Amniotic epithelial cell (primary cell): ENCODE measurements around the gene ITPRIP.
A peak's percentile ranks its signal among the peaks of the same experiment; 100 is the strongest.

ENCODE experiments used
- DNase-seq: peaks from one replicate; pipeline ENCODE4 v3.0.0-alpha.2; 2010; ENCODE audit warnings: low read depth

Gene ITPRIP

DNA sequence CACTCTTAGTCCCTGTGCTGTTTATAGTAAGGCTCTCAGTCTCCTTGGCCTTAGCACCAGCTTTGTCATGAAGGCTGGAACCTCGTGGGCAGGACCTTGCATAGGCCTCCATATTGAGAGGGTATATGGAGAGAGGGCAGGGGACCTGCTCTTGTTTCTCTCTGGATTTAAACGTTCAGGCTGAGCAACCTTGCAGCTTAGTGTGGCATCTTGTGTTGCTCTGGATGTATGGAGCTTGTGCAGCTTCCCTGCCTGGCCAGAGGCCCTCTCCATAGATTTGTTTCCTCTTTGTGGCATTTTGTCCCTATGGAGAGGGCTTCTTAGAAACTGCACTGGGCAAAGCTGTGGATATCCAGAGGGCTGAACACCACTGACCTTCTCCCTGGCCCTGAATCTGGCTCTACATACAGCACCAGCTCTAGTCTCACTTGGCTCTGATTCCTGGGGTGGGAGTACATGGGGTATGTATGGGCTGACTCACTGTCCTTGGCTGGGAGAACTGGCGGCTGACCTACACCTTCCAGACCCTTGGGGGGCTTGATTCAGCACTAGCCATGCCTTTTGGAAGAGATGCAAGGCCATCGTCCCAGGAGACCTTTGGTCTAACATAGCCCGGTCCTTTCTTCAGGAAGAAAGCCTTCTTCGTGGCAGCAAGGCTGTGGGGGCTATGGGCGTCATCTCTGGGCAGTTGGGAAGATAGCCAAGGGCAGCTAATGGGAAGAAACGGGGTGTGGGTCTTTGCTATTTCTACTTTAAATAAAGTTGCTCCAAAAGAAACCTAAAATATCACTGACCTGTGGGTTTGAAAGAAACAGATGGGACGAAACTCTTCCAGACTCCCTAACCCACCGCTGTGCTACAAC lies 30.5 kb downstream of the ITPRIP start:
- DNase-seq, result no peak

DNA sequence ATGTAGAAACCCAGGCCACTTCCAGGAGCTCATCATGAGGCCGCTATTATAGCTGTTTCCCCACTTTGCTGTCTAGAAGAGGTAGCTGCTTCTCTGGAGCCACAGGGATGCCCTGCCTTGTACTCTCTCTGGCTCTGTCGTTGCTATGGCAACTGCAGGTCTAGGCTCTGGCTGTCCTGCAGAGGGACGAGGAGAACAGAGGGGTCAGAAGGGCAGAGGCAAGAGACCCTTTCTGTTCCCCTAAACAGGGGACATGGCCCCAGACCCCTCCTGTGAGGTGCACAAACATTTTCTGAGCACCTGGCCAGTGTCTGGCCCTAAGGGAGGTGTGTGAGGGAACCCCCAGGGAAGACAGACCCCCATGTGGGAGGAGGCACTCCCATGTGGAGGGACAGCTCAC lies 31.4 kb downstream of the ITPRIP start:
- no peak for DNase-seq

DNA sequence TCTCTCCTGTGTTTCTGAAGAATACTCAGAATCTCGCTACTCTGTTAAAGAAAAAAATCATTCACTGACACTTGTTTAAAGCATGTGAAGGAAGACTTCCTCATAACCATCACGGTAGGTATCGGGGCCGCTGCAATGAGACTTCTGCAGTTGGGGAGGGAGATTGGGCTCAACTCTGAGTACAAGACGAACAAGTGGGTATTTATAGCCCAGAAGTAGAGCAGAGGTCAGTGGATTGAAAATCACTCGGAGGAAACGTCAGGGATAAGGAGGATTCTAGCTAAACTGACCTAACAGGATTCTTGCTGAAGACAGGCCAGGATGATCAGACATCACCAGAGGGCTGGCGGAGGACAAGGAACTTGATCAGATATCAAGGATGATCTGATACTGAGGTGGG lies 33.3 kb downstream of the ITPRIP start:
- no peak for DNase-seq

DNA sequence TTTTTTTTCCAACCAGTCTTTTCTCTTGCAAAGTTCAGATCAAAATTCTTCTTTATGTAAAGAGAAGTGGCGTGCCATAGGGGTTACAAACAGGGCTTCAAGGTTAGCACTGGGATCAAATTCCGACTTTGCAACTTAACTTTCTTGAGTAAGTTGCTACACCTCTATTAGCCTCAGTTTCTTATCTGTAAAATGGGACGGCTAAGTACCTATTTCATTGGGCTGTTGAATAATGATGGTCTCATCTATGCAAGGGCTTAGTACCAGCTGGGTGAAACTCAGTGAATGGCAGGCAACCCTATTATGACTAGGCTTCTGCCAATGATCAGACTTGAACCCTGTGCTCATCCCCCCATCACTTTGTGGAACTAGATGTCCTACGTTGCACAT lies 33.9 kb downstream of the ITPRIP start:
- DNase-seq, result no peak

DNA sequence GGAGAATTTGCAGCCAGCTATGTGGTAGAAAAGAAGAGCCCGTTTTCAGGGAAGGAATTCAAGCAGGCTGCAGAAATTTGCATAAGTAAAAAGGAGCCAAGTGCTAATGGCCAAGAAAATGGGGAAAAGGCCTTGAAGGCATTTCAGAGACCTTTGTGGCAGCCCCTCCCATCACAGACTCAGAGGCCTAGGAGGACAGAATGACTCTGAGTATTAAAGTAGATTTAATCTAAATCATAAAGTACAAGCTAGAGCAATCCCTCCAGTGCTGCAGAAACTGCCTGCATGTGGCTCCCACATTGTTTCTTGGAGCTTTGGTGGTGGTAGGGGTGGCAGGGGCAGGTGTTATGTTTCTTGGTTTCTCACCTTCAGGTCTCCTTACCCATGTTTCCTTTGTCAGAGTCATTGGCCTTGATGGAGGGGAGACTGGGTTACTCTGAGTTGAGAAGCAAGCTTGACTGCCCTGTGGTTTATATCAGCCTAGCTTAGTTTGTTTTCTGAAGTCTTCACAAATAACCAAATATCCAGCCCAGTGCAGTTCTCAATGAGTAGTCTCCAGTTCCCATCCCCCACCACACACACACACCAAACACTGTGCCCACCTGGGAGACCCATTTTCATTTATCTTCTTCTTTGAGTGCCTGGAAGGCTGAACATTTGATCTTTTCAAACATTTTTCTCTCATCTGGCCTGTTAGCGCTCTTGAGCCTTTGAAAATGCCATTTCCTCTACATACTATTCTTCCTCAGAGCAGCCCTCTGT lies 34.5 kb downstream of the ITPRIP start:
- no peak for DNase-seq

DNA sequence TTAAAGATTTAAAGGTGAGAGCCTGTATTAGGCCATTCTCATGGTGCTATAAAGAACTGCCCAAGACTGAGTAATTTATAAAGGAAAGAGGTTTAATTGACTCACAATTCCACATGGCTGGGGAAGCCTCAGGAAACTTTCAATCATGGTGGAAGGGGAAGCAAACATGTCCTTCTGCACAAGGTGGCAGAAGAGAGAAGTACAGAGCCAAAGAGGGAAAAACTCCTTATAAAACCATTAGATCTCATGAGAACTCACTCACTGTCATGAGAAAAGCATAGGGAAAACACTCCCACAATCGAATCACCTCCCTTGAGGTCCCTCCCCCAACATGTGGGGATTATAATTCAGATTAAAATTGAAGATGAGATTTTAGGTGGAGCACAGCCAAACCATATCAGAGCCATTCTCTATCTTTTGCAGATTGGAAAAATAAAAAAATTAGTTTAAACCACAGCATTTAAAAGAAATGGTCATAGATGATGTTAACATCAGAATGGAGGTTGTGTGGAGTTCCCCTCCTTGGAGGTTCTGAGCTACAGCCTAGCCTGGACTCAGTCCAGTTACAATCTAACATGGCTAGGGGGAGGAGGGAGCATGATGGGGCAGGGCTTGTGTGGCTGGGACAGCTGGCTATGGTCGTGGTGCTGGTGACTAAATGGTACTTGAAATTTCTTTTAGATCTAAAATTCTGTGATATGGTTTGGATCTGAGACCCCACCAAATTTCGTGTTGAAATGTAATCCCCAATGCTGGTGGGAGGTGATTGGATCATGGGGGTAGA lies 36.2 kb downstream of the ITPRIP start:
- DNase-seq, result no peak

DNA sequence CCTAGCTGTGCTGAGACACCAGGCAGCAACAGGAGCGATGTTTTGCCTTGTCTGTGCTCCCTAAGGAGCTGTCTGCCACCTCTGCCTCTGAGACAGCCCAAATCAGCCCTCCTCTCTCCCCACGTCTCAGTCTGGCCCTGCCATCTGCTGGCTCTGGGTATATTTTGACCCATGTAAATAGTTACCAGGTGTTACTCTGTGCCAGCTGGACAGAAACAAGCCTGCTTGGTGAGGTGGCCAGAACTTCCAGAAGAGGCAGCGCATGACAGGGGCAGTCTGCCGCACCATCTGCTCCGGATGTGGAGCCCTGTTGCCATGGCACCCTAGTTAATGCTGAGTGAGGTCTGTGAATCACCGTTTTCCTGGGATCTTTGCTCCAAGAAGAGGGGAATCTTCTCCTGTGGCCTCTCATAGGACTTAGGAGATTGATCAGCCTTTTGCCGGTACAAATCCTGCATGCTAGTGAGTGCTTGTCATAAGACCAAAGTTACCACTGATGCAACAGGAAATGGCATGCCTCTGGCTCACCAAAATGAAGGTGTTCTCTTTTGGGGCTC lies 37.5 kb downstream of the ITPRIP start:
- peak; percentile 96 for DNase-seq

DNA sequence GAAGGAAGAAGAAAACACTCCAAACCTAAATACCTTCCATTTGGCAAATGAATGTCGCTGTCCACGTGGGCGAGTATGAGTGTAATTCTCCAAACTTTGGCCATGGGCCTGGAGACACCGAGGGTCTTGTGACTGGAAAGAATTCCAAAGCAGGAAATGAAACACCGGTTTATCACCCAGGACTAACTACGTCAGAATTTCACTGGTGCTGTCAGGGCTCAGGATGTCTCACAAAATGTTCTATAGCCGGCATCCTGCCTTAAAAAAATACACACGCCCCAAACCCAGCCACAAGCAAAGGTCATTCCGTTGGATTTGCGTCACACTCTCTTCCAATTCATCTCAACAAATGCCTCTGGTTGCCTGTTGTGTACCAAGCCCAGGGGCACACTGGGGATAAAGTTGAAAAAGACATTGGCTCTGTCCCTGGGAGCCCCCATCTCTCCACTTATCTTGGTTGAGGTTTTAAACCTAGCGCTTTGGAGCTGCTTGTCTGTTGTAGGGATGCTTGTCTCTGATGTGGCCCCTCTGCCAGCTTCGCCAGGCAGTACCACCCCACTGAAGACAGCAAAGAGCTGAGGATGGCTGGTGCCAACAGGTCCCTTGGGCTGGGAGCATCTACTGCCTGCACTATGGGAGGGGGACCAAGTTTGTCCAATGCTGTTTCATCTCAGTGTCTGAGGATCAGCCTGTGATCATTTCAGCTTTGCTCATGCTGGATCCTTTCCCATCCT lies 38.1 kb downstream of the ITPRIP start:
- peak; percentile 98 for DNase-seq

DNA sequence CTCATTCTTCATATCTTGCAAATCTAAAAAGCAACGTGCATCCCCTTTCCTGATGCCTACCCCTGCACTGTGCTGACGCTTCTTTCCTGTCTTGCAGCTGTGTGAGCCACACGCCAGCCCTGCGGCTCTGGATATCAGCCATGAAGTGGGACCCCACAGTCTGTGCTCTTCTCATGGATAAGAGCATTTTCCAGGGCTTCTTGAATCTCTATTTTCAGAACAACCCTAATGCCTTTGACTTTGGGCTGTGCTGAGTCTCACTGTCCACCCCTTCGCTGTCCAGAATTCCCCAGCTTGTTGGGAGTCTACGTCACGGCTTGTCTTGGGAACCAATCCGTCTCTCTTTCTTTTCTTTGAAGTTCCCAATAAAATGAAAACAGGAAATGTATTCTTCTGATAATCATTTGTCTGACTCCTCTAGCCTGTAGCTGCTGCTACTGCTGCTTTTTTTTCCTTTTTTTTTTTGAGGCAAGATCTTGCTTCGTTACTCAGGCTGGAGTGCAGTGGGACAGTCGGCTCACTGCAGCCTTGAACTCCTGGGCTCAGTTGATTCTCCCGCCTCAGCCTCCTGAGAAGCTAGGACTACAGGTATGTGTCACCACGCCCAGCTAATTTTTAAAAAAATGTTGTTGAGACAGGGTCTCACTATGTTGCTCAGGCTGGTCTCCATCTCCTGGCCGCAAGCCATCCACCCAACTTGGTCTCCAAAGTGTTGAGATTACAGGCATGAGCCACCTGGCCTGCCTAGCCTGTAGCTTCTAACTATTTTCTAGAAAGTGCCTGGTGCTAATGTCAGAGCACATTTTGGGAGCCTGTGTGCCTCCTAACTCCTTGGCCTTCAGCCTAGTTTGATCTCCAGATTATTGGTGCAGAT lies 39.0 kb downstream of the ITPRIP start:
- DNase-seq, result no peak

DNA sequence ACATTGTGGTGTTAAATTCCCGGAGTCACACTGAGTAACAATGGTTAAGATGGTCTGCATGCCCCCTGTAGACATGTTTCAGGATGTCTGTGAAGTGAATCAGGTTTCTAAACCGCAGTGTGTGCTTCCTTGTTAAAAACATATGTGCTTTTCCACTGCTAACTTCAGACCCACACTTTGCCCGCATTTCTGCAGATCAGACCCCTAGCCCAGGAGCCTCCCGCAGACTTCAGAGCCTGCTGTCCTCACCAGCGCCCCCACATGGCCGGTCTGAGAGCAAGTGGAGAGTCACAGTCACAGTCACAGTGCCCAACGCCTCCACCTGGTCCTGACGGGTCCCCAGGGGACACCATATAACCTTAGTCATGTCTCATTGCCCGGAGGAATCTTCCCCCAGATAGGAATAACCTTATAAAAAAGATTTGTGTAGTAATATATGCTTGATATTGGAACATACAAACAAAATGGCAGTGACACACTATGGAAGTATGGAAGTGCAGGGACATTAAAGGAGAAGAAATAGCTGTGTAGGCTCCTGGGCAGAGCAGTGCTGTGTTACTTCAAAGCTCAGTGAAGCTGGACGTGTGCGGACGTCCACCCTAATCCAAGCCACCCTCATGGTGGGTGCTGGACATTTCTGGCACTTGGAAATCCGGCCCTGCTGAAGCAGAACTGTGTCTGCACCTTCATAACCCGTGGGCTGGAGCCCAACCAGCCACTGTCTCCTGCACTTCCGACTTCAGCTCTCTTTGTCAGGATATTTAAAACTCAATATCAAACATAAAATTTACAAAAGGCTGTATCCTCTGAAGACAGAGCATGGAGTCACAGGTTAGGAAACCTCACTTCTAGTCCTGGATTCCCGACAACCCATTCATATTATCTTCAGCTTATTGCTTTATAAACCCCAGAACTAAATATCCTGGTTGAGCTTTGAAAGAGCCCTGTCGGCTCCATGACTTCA lies 40.3 kb downstream of the ITPRIP start:
- DNase-seq, result no peak

DNA sequence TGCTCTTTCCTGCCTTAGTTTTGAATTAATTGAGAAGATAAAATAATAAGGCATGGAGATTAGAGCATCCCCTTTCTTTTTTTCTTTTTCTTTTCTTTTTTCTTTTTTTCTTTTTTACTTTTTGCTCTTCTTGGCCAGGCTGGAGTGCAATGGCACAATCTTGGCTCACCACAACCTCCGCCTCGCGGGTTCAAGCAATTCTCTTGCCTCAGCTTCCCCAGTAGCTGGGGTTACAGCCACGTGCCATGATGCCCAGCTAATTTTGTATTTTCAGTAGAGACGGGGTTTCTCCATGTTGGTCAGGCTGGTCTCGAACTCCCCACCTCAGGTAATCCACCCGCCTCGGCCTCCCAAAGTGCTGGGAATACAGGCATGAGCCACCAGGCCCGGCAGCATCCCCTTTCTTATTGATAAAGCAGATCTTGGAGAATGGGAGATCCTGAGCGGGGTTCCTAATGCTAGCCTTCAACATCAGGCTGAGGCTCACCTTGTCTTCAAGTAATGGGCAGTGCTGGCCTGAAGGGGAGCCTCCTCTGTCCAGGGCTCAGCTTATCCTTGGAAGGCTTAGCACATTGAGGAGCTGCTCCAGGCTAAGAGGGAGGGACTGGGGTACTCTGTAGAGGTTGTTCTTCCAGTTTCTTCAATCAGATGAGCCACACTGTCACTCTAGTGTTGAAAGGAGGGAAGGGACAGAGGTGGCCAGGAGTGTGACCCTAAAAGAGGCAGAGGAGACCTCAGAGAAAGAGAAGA lies 41.4 kb downstream of the ITPRIP start:
- DNase-seq, result no peak

DNA sequence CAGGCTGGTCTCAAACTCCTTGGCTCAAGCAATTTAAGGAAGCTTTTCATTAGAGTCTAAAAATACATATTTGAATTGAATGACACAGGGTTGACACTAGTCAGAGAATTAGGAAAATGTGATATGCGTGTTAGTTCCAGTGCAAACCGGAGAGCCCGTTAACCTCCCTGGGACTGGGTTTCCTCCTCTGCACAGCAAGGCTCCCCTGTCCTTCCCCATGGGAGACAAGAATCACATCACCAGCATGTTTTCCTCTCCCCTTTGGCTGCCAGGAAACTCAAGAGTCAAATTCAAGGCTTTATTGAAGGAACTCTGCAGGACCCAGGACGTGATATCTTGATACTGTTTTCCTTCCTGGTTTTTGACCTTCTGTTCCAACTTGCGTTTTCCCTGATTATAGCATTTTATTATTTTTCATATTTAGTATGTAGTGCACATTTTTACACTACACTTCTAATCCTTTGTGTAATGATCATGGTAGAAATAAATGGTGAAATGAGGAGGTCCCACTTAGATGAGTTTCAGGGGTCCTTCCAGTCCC lies 44.4 kb downstream of the ITPRIP start:
- no peak for DNase-seq

DNA sequence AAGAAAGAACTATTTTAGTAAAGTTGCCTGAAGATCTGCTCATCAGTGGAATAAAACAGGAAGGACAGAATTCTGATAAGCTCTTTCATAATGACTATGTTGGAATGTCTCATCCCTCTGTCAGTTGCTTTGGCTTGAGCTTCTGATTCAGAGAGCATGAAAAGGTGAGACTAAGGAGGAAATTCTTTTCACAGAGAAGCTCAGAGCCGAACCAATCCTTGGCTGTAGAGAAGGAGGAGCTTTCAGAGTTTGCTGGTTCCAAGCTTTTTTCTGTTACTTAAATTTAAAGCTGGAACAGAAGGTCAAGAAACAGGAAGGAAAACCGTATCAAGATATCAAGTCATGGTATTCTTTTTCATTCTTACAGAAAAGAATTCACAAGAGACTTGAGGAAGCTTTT lies 45.3 kb downstream of the ITPRIP start:
- peak; percentile 86 for DNase-seq

DNA sequence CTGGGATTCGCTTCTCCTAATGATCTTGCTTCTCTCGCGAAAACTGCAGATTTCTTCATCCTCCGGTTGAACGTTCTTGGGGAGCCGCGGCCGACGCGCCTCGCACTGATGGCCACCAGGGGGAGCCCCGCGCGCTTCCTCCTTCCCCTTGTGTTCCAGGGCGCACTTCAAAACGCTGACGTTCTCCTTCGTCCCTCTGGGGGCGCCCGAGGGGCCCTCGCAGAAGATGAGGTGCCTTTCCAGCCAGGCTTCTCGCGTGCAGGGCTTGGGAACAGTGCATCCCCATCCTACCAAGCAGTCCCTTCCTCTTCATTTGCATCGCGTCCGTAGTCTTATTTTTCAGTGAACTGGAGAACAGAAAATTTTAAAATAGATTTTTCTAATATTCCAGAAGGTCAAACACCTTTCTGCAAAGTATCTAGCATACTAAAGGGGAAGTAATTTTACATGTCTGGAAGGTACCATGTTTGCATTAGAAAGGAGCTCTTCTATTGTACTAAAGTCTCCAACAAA lies 46.8 kb downstream of the ITPRIP start:
- DNase-seq, result peak; percentile 79

DNA sequence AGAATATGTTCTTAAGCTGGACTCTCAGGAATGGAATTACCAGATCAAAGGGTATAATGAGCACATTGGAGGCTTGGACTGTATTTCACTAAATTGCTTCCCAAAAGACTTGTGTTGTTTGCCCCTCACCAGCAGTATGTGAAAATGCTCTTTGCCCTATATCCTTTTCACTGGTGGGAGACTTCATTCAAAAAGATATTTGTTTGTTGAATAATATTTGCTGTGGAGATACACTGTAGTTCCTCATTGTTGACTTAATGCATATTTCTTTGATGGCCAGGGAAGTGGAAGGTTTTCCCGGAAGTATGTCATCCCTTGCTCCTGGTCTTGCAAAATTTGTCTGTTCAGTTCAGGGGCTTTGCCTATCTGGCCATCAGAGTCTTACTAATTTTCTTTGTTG lies 49.9 kb downstream of the ITPRIP start:
- no peak for DNase-seq

DNA sequence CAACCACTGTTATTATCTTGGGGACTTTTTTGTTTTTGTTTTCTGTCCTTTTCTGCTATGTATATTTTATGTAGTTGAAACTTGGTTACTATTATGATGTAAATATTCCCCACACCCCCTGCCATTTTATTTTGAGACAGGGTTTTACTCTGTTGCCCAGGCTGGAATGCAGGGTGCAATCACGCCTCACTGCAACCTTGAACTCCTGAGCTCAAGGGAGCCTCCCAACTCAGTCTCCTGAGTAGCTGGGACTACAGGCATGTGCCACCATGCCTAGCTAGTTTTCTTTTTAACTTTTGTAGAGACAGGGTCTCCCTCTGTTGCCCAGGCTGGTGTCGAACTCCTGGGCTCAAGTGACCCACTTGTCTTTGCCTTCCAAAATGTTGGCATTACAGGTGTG lies 51.3 kb downstream of the ITPRIP start:
- no peak for DNase-seq

DNA sequence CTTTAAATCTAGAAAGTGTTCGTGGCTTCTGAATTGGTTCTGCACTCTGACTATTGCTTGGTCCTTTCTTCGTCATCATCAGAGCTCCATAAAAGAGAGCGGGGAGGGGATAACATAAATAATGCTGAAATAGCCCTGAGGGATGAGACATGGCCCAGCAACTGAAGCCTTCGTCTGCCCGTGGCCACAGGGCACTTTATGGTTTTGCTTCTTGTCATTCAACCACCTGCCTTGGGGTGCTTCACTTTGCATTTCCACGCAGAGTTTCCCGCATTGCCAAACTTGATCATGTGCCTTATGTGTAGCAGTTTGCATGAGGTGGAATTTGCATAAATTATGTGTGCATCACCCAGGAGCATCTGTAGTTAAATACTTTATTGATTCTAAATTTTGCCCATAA lies 53.4 kb downstream of the ITPRIP start:
- DNase-seq, result no peak

DNA sequence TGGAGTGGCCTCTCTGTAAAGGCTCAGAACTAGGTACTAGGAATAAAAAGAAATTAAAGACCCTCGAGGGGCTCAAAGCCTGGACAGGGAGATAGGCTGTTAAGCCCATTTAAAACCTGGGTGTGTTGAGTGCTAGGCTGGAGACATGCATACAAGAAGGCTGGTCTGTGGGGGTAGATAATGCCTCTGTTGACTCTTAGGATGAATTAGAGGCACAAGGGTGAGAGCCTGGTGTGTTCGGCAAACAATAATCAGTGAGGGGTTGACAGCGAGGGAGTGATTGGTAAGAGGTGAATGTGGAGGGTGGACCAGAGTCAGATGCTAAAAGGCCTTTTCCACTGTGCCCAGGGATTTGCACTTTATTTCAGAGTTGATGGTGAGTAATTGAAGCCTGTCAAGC lies 56.6 kb downstream of the ITPRIP start:
- no peak for DNase-seq
